Muscle of leg (tissue), 9 donors: ENCODE data around the gene OXCT2. TPM values are rescaled to one million over a fixed set of nuclear protein-coding genes. Genes with fewer than 3 reads are reported as not detected.

Experiments used
- polyA plus RNA-seq, 8 donors: library from polyadenylated mRNA; unstranded; fragments of 120-200 nt; gene quantifications; one replicate each; pipeline versions ENCODE4 v1.2.1 to v1.2.3, GENCODE V29; 2013; ENCODE audit warnings: inconsistent platforms in 1 of 8, low replicate concordance in 1 of 8; ENCODE audit not compliant: insufficient read length in 8 of 8, insufficient read depth in 1 of 8
- total RNA-seq: library from RNA; stranded (reverse); fragments of 120-200 nt; gene quantifications from one replicate; pipeline ENCODE4 v1.2.4, GENCODE V29; 2013

Gene OXCT2
- total and polyA plus RNA-seq, 9 donors, result 0.09 to 0.47 (median 0.30) TPM; not detected in 2

Other genes starting within 250 kb of the OXCT2 start
- gene PABPC4, start 194.6 kb downstream of the OXCT2 start, total RNA-seq, result 214 TPM
- gene PABPC4, start 194.6 kb downstream of the OXCT2 start, polyA plus RNA-seq, result 100 to 1,000 TPM; 292 to 474 (median 402) TPM
- gene HEYL, start 131.7 kb downstream of the OXCT2 start, total RNA-seq, result 19.5 TPM
- gene HEYL, start 131.7 kb downstream of the OXCT2 start, polyA plus RNA-seq, result 10 to 100 TPM; 50.0 to 73.0 (median 59.6) TPM
- 9.3 TPM for gene NT5C1A, start 99.2 kb downstream of the OXCT2 start, total RNA-seq
- 1 to 10 TPM; 4.1 to 8.8 (median 6.0) TPM for gene NT5C1A, start 99.2 kb downstream of the OXCT2 start, polyA plus RNA-seq
- gene HPCAL4, start 79.9 kb downstream of the OXCT2 start, total RNA-seq, result 1.8 TPM
- 1 to 10 TPM in 6 of 8 donors, under 1 TPM in 2; 0.51 to 1.2 (median 1.1) TPM for gene HPCAL4, start 79.9 kb downstream of the OXCT2 start, polyA plus RNA-seq
- 35.3 TPM for gene PPIE, start 32.5 kb downstream of the OXCT2 start, total RNA-seq
- 10 to 100 TPM; 38.6 to 48.6 (median 43.7) TPM for gene PPIE, start 32.5 kb downstream of the OXCT2 start, polyA plus RNA-seq
- 0.71 TPM for gene BMP8B, start 17.5 kb upstream of the OXCT2 start, total RNA-seq
- gene BMP8B, start 17.5 kb upstream of the OXCT2 start, polyA plus RNA-seq, result 1 to 10 TPM in 7 of 8 donors, under 1 TPM in 1; 0.99 to 3.4 (median 1.6) TPM
- 19.1 TPM for gene TRIT1, start 112.2 kb upstream of the OXCT2 start, total RNA-seq
- gene TRIT1, start 112.2 kb upstream of the OXCT2 start, polyA plus RNA-seq, result 10 to 100 TPM in 7 of 8 donors, 1 to 10 TPM in 1; 9.9 to 20.0 (median 13.9) TPM
- gene MYCL, start 130.6 kb upstream of the OXCT2 start, total RNA-seq, result 2.4 TPM
- gene MYCL, start 130.6 kb upstream of the OXCT2 start, polyA plus RNA-seq, result 1 to 10 TPM; 1.7 to 8.4 (median 3.6) TPM
- 0.62 TPM for gene MFSD2A, start 183.8 kb upstream of the OXCT2 start, total RNA-seq
- 1 to 10 TPM in 7 of 8 donors, under 1 TPM in 1; 0.87 to 6.8 (median 1.9) TPM for gene MFSD2A, start 183.8 kb upstream of the OXCT2 start, polyA plus RNA-seq